ENCODE data around the gene FLT4.

FLT4 gene

DNA sequence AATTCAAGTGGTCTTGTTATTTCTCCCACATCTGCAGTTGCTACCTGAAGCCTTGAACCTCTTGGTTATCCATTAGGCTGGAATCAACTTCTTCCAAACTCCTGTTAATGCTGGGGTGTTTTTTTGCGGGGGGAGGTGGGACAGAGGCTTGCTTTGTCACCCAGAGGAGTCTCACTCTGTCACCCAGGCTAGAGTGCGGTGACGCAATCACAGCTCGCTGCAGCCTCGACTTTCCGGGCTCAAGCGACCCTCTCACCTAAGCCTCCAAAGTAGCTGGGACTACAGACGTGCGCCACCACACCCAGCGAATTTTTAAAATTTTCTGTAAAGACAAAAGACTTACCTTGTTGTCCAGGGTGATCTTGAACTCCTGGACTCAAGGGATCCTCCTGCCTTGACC, 62.5 kb downstream of the FLT4 start:
- no peak for DNase-seq

DNA sequence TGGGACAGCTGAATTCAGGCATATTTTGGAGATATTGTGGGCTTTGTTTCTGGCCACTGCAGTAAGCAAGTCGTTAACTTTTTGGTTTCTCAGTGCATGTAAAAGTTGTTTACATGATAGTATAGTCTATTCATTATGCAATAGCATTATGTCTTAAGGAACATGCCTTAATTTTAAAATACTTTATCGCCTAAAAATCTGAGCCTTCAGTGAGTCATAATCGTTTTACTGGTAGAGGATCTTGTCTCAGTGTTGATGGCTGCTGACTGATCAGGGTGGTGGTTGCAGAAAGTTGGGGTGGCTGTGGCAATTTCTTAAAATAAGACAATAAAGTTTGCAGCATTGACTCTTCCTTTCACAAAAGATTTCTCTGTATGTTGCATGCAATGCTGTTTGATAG, 63.2 kb downstream of the FLT4 start:
- DNase-seq: no peak

DNA sequence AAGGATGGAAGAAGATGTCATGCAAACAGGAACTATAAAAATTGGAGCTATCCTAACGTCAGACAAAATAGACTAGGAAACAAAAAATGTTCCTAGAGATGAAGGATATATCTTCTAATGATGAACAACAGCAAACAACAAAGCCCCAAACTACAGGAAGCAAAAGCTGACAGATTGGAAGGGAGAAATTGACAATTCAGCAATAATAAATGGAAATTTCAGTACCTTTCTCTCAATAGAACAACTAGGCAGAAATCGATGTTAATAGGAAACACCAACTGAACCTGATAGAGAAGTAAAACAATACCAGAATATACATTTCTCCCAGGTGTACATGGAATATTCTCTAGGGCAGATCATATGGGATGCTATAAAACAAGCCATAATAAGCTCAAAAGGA, 65.7 kb downstream of the FLT4 start:
- DNase-seq: no peak

DNA sequence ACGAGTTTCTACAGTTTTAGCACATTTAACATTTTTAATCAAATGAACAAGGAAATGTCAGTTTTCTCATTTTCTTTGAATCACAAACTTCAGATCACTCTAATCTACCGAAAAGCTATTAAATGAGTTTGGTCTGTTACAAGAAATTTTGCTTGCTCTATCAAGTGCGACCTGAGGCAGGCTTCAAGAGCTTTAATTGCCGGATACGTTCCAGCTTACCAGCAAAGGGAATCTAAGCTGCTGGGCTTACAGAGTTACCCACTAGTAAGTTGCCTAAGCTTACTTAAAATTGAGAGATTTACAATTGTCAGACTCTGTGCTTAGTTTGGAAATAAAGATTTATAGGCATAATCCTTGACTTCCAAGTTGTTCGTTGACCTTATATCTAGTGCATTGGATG, 68.7 kb downstream of the FLT4 start:
- no peak for DNase-seq

DNA sequence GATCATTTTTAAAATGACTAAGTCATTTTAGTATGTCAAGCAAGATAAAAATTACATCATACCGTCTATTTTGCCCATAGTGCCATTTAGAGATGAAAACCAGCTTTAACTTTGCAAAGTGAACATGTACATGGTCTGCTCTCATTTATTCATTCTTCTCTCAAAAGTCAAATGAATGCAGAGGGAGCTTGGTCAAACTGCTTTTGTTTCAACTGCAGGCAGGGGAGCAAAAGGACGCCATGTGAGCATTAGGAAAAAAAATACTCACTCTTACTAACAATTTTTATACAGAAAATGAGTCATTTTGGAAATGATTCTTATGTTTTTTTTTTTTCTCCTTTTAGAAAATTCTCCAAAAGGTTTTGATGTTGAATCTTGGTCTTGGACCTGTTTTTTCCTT, 73.8 kb downstream of the FLT4 start:
- DNase-seq: no peak

DNA sequence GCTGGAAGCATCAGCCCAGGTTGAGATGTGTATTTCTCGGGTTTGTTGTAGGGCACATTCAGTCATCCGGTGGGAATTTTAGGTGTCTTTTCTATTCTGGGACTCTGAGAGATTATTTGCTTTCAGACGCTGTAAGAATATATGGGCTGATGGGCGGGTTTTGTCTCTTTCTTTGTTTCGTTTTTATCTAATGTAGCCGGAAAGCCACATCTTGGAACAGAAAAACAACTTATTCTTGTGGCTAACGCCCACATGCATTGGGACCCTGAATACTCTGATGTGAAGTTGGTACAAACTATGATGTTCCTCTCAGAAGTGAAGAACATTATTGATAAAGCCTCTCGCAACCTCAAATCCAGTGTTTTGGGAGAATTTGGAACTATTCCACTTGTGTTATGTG, 80.5 kb downstream of the FLT4 start:
- DNase-seq: no peak

DNA sequence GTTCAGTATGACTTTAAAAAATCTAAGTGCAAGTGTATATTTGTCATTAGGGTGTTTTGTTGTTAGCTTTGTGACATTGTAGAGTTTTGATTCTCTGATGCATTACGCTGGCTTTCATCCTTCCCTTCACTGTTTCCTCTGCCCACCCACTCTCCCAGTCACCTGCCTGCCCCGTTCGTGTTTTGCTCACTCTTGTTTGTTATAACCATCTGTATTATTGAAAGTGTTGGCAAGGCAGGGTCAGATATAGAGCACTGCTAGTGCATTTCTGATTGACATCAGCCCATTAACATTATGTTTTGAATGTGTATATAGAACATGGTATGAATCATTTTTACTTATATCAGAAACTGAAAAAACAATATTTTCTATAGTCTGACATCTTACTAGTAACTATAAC, 85.4 kb downstream of the FLT4 start:
- no peak for DNase-seq

DNA sequence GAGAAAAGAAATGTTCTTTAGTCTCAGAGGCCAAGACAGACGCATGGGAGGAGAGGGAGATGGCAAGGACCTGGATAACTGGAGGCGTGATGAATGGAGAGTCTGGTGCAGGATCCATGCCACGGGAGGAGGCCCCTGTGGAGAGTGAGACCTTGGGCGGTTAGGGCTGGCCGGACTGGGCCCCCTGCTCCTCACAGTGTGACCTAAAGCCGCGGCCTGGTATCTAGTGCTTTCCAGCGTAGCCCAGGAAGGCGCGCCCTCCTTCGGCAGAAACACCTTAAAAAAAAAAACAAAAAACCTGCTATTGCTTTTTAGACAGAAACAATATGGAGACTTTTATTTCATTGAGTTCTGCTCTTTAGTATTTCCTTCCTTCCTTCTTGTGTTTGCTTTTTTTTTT, 91.2 kb downstream of the FLT4 start:
- no peak for DNase-seq

DNA sequence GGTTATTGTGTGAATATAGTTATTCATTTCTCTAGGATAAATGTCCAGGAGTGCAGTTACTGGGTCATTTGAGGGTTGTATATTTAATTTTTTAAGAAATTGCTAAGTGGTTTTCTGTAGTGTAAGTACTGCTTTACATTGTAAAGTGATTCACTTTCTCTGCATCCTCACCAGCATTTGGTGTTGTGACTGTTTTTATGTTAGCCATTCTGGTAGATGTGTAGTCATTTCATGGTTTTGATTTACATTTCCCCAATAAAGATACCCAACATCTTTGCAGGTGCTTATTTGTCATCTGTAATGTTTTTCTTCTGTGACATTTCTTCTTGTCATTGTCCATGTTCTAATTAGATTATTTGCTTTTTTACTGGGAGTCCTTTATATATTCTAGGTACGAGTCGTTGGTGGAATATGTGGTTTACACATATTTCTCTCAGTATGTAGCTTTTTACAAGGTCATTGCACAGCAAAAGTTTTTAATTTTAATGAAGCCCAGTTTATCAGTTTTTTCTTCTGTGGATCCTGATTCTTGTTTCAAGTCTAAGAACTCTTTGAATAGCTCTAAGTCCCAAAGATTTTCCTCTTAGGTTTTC, 92.1 kb downstream of the FLT4 start:
- no peak for DNase-seq

DNA sequence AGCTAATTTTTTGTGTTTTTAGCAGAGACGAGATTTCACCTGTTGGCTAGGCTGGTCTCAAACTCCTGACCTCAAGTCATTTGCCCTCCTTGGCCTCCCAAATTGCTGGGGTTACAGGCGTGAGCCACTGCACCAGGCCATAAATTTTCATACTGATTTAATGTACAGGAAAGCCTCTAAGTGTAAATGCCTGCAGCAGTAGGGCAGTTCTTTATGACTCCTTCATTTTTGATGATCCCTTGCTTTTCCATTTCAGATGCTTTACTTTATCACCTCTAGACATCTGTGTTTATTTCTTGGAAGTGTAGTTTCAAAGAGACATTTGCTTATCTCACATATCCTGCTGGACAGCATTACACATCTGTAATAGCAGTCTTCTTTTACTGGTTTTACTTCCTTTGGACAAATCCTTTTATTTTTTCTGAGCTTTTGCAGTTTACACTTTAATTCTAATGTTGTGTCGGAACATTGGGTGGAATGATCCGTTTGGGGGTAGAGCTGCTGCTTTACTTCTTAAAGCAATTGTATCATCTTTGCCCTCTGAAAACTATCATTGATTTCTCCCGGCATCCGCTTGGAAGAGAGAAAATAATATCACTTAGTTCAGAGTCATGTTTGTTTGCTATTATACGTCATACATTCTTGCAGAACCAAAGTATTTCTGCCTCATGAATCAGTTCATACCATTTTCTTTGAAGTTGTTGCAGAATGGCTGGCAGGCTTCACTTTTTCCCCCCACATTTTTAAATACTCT, 94.1 kb downstream of the FLT4 start:
- DNase-seq: no peak

DNA sequence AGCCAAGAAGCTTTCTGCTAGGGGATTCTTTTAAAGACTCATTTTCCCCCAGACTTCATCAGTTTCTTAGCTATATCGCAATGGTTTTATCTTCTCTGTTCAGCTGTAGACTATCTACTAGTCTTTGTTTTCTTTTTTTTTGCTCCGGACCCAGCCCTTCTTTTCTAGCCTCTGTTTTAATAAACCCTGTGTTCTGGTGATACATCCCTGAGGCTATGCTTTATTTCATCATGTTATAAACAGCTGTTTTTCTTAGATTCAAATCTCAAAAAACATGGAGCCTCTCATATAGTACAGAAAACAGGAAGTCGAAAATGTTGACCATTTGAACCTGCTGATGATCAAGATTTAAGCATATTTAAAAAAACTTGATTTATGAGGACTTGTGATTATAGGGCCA, 95.9 kb downstream of the FLT4 start:
- DNase-seq: no peak
